ENCODE data around the gene PANK4. TPM values are rescaled to one million over a fixed set of nuclear protein-coding genes. Genes with fewer than 3 reads are reported as not detected.

PANK4 gene
- total and polyA plus RNA-seq, 10 of the 15 experiments (the other 5 are each of a cell fraction or from before 2014, with no cell fraction given): 0.35 to 38.0 (median 18.6) TPM

DNA sequence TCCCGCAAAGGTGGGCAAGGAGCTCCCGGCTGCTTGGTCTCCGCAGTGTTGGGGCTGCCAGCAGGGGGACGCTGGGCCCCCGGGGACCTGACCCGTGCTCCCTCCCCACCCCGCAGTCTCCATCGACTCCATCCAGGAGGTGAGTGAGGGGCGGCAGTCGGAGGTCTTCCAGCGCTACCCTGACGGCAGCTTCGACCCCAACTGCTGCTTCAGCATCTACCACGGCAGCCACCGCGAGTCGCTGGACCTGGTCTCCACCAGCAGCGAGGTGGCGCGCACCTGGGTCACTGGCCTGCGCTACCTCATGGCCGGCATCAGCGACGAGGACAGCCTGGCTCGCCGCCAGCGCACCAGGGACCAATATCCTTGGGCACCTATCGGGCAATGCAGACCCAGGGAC is 46.8 kb downstream of the PANK4 start:
- no peak for DNase-seq (ENCODE audit: low read depth, low spot score)
- H3K27me3 ChIP-seq (replicated peaks in 1 of 2; ENCODE audit: control insufficient read depth in 2 of 2, insufficient read depth in 2 of 2, low read length in 1 of 2): no peaks in the 10 kb centered on the region
- CTCF ChIA-PET: no interaction called here
- H2AFZ ChIP-seq (ENCODE audit: control insufficient read depth, low read depth, low read length): no peak overlapping the region
- H3K9me3 ChIP-seq (replicated peaks; ENCODE audit: control insufficient read depth, insufficient read depth, low read length): no peaks in the 10 kb centered on the region
- WGBS (ENCODE audit: insufficient coverage, insufficient replicate concordance, low lambda C conversion rate, missing lambda C conversion rate): 72% methylated on average over 28 of the region's 28 CpGs
- no peak overlapping the region for H3K9ac ChIP-seq (ENCODE audit: control insufficient read depth, insufficient read depth, low read length)
- no peak overlapping the region for H3K4me3 ChIP-seq
- in situ Hi-C loops (cut with MboI): no loop called here
- H3K27ac ChIP-seq (ENCODE audit: control insufficient read depth, insufficient read depth): no peak overlapping the region
- no TSS peak for BruUV-seq (replicated peaks)
- ATAC-seq: no peak
- SMC1A ChIA-PET (ENCODE audit: uncharacterized antibody, unreplicated experiment): no interaction called here
- POLR2A ChIA-PET: no interaction called here
- no peaks in the 10 kb centered on the region for H4K20me1 ChIP-seq (ENCODE audit: control insufficient read depth, insufficient read depth)
- H3K4me1 ChIP-seq (ENCODE audit: control insufficient read depth, insufficient read depth, low read length): no peaks in the 10 kb centered on the region
- intact Hi-C loops (cut with micrococcal nuclease; ENCODE audit: unreplicated experiment): no loop called here
- H3K4me2 ChIP-seq (ENCODE audit: control insufficient read depth, insufficient read depth): no peak overlapping the region
- TF ChIP-seq ZNF384 (IDR thresholded peaks at IDR 0.05; ENCODE audit: borderline replicate concordance, low read depth, low read length): no peak
- no peak for TF ChIP-seq ATF7 (IDR thresholded peaks at IDR 0.05; ENCODE audit: low read depth)
- TF ChIP-seq ATF3 (IDR thresholded peaks at IDR 0.05; ENCODE audit: borderline replicate concordance, extremely low read depth, low read depth, low read length): no peak
- TF ChIP-seq ZNF207 (IDR thresholded peaks at IDR 0.05; ENCODE audit: borderline replicate concordance): no peak
- TF ChIP-seq NFYA (IDR thresholded peaks at IDR 0.05; ENCODE audit: borderline replicate concordance, low read depth, low read length): no peak
- TF ChIP-seq POLR2AphosphoS2 (IDR thresholded peaks at IDR 0.05; ENCODE audit: low read depth, low read length): no peak
- TF ChIP-seq CHD2 (IDR thresholded peaks at IDR 0.05; ENCODE audit: borderline replicate concordance, low read depth, low read length): no peak
- no peak for TF ChIP-seq GATAD2B (conservative IDR thresholded peaks at IDR 0.05; ENCODE audit: low read depth)
- no peak for TF ChIP-seq RCOR1 (conservative IDR thresholded peaks at IDR 0.05; ENCODE audit: low read depth, low read length)
- TF ChIP-seq, protein P1, sequence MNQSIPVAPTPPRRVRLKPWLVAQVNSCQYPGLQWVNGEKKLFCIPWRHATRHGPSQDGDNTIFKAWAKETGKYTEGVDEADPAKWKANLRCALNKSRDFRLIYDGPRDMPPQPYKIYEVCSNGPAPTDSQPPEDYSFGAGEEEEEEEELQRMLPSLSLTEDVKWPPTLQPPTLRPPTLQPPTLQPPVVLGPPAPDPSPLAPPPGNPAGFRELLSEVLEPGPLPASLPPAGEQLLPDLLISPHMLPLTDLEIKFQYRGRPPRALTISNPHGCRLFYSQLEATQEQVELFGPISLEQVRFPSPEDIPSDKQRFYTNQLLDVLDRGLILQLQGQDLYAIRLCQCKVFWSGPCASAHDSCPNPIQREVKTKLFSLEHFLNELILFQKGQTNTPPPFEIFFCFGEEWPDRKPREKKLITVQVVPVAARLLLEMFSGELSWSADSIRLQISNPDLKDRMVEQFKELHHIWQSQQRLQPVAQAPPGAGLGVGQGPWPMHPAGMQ (IDR thresholded peaks at IDR 0.05; ENCODE audit: borderline replicate concordance): no peak
- no peak for TF ChIP-seq RB1 (IDR thresholded peaks at IDR 0.05; ENCODE audit: borderline replicate concordance)
- TF ChIP-seq HDGF (IDR thresholded peaks at IDR 0.05): no peak
- no peak for TF ChIP-seq ZBTB11 (CRISPR knock-in tag; IDR thresholded peaks at IDR 0.05)
- no peak for TF ChIP-seq MXI1 (IDR thresholded peaks at IDR 0.05; ENCODE audit: low read depth, low read length)
- TF ChIP-seq FOXK2 (IDR thresholded peaks at IDR 0.05): no peak
- no peak for TF ChIP-seq BRCA1 (IDR thresholded peaks at IDR 0.05; ENCODE audit: low read depth, low read length)
- H3K79me2 ChIP-seq (ENCODE audit: control insufficient read depth, insufficient read depth, low read length): no peaks in the 10 kb centered on the region
- H3K36me3 ChIP-seq (ENCODE audit: control insufficient read depth in 2 of 2, insufficient read depth in 2 of 2, low read length in 1 of 2): no peaks in the 10 kb centered on the region
- no peak for FAIRE-seq
- RAD21 ChIA-PET (ENCODE audit: unreplicated experiment): interaction anchor here (1.2 kb wide), 1 partner anchor 65 kb away, joined by 3 read pairs; no protein-coding TSS in a partner anchor

Data from GM12878 (cell line).